Type B pancreatic cell (in vitro differentiated cells): ENCODE measurements around the gene BMP2K. TPM values are rescaled to one million over a fixed set of nuclear protein-coding genes. Genes with fewer than 3 reads are reported as not detected.
"Not testable (repeated sequence)": the region's sequence is repeated elsewhere in the genome, so short reads cannot be mapped to it uniquely, and the experiment has no call there.

Source experiments
- DNase-seq: peaks from one replicate; pipeline ENCODE4 v3.0.0; 2021; ENCODE audit warnings: mixed read lengths; ENCODE audit not compliant: unreplicated experiment; ENCODE audit errors: extremely low spot score
- H3K27ac Mint-ChIP-seq: 2 replicates; pipeline ENCODE4 v1.8.0; 2021; ENCODE audit warnings: mild to moderate bottlenecking, mixed read lengths
- H3K27me3 Mint-ChIP-seq: 2 replicates; pipeline ENCODE4 v1.8.0; 2021; ENCODE audit warnings: mixed read lengths
- H3K36me3 Mint-ChIP-seq: 2 replicates; pipeline ENCODE4 v1.8.0; 2021; ENCODE audit warnings: mixed read lengths
- H3K4me1 Mint-ChIP-seq: one replicate; pipeline ENCODE4 v1.8.0; 2021; ENCODE audit warnings: mixed read lengths; ENCODE audit not compliant: unreplicated experiment
- H3K4me3 Mint-ChIP-seq: 2 replicates; pipeline ENCODE4 v1.8.0; 2021; ENCODE audit warnings: mild to moderate bottlenecking, mixed read lengths
- H3K9me3 Mint-ChIP-seq: 2 replicates; pipeline ENCODE4 v1.8.0; 2021; ENCODE audit warnings: mixed read lengths
- CTCF ChIP-seq: fragments of 200-600 bp; sonication (generic); conservative IDR thresholded peaks from 2 replicates; pipeline ENCODE4 v1.5.0; 2021; ENCODE audit warnings: antibody characterized with exemption, mild to moderate bottlenecking
- total RNA-seq: library from RNA; stranded (reverse); gene quantifications from 2 replicates; pipeline ENCODE4 v1.2.1, GENCODE V29; 2021; ENCODE audit warnings: low replicate concordance

The BMP2K gene
- total RNA-seq, 1 donor from 2014 or later, result 40.9 TPM

GRCh38 chr4:78824001-78824400 lies 47.9 kb downstream of the BMP2K start:
- Mint-ChIP-seq H3K9me3 (no peaks in the 10 kb centered on the region), H3K4me1 (peaks cover 14% of the 10 kb centered on the region), H3K27ac (no peak overlapping the region), H3K27me3 (no peaks in the 10 kb centered on the region), H3K36me3 (peaks cover 17% of the 10 kb centered on the region), H3K4me3 (no peak overlapping the region)
- no peak for TF ChIP-seq CTCF
- no peak for DNase-seq

GRCh38 chr4:78827191-78827590 lies 51.0 kb downstream of the BMP2K start:
- TF ChIP-seq CTCF, result no peak
- no peak overlapping the region for H3K4me3 Mint-ChIP-seq
- peaks cover 6% of the 10 kb centered on the region for H3K4me1 Mint-ChIP-seq
- no peaks in the 10 kb centered on the region for H3K9me3 Mint-ChIP-seq
- DNase-seq, result no peak
- H3K36me3 Mint-ChIP-seq, result peaks cover 26% of the 10 kb centered on the region
- H3K27me3 Mint-ChIP-seq, result no peaks in the 10 kb centered on the region
- H3K27ac Mint-ChIP-seq, result no peak overlapping the region

GRCh38 chr4:78829296-78829695 lies 53.1 kb downstream of the BMP2K start:
- Mint-ChIP-seq H3K9me3 (no peaks in the 10 kb centered on the region), H3K27ac (no peak overlapping the region), H3K4me1 (peaks cover under 1% of the 10 kb centered on the region), H3K36me3 (peaks cover 29% of the 10 kb centered on the region), H3K4me3 (no peak overlapping the region), H3K27me3 (no peaks in the 10 kb centered on the region)
- no peak for DNase-seq
- TF ChIP-seq CTCF, result no peak

- not testable (repeated sequence) for H3K27me3 Mint-ChIP-seq, DNase-seq, H3K27ac Mint-ChIP-seq, H3K9me3 Mint-ChIP-seq, H3K4me1 Mint-ChIP-seq, H3K4me3 Mint-ChIP-seq
- H3K36me3 Mint-ChIP-seq, result peaks cover 37% of the 10 kb centered on the region
Measured at GRCh38 chr4:78839676-78840075, 63.5 kb downstream of the BMP2K start.

GRCh38 chr4:78840286-78840685 lies 64.1 kb downstream of the BMP2K start:
- not testable (repeated sequence) for DNase-seq, H3K4me3 Mint-ChIP-seq, H3K4me1 Mint-ChIP-seq, H3K27ac Mint-ChIP-seq, H3K27me3 Mint-ChIP-seq, H3K9me3 Mint-ChIP-seq
- H3K36me3 Mint-ChIP-seq, result peaks cover 34% of the 10 kb centered on the region

GRCh38 chr4:78845472-78845871 lies 69.3 kb downstream of the BMP2K start:
- Mint-ChIP-seq H3K4me1 (no peaks in the 10 kb centered on the region), H3K36me3 (peaks cover 8% of the 10 kb centered on the region), H3K4me3 (no peak overlapping the region), H3K9me3 (no peaks in the 10 kb centered on the region), H3K27me3 (no peaks in the 10 kb centered on the region), H3K27ac (no peak overlapping the region)
- no peak for DNase-seq
- no peak for TF ChIP-seq CTCF

GRCh38 chr4:78846258-78846657 lies 70.1 kb downstream of the BMP2K start:
- no peak overlapping the region for H3K4me3 Mint-ChIP-seq
- H3K27ac Mint-ChIP-seq, result no peak overlapping the region
- no peaks in the 10 kb centered on the region for H3K4me1 Mint-ChIP-seq
- peaks cover 8% of the 10 kb centered on the region for H3K36me3 Mint-ChIP-seq
- no peaks in the 10 kb centered on the region for H3K9me3 Mint-ChIP-seq
- H3K27me3 Mint-ChIP-seq, result no peaks in the 10 kb centered on the region
- DNase-seq, result no peak
- TF ChIP-seq CTCF, result no peak
